HG03469 (cell line): ENCODE data around the gene DDIT3.
"Not testable (repeated sequence)": the region's sequence is repeated elsewhere in the genome, so short reads cannot be mapped to it uniquely, and the experiment has no call there.

ENCODE experiments used
- ATAC-seq: cut with Tn5 transposase; IDR thresholded peaks from one replicate; pipeline ENCODE4 v1.9.1; 2021; ENCODE audit warnings: mild to moderate bottlenecking, moderate library complexity, moderate number of reproducible peaks; ENCODE audit not compliant: unreplicated experiment

DDIT3 gene

GRCh38 chr12:57514246-57514645 is 6.1 kb downstream of the DDIT3 start:
- ATAC-seq: not testable (repeated sequence)

DNA sequence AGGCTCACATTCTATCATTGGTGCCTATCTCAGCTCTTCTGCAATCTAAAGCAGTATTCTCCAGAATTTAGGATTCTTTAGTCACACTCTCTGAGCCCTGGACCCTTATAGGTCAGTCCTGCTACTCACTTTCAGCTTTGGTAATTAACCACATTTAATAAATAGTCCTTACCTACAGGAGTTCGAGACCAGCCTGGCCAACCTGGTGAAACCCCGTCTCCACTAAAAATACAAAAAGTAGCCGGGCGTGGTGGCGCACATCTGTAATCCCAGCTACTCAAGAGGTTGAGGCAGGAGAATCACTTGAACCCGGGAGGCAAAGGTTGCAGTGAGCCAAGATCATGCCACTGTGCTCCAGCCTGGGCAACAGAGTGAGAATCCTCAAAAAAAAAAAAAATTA is 6.6 kb downstream of the DDIT3 start:
- ATAC-seq: not testable (repeated sequence)

GRCh38 chr12:57513266-57513665 is 7.0 kb downstream of the DDIT3 start:
- ATAC-seq: no peak

GRCh38 chr12:57512665-57513064 is 7.6 kb downstream of the DDIT3 start:
- ATAC-seq: no peak

GRCh38 chr12:57511588-57512325 is 8.6 kb downstream of the DDIT3 start:
- no peak for ATAC-seq

- ATAC-seq: no peak
These were observed 9.2 kb downstream of the DDIT3 start for GRCh38 chr12:57511161-57511560.

DNA sequence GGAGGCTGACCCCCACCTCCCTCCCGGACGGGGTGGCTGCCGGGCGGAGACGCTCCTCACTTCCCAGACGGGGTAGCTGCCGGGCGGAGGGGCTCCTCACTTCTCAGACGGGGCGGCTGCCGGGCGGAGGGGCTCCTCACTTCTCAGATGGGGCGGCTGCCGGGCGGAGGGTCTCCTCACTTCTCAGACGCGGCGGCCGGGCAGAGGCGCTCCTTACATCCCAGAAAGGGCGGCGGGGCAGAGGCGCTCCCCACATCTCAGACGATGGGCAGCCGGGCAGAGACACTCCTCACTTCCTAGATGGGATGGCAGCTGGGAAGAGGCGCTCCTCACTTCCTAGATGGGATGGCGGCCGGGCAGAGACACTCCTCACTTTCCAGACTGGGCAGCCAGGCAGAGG is 12.5 kb downstream of the DDIT3 start:
- not testable (repeated sequence) for ATAC-seq

DNA sequence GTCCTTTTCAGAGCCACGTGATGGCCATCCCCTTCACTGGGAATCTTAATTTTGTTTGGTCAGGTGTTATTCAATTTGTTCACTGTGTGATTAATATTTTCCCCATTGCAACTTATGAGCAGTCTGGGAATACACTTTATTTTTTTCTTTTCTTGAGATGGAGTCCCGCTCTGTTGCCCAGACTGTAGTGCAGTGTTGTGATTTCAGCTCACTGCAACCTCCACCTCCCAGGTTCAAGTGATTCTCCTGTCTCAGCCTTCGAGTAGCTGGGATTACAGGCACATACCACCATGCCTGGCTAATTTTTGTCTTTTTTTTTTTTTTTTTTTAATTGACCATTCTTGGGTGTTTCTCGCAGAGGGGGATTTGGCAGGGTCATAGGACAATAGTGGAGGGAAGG is 13.8 kb downstream of the DDIT3 start:
- ATAC-seq: not testable (repeated sequence)

DNA sequence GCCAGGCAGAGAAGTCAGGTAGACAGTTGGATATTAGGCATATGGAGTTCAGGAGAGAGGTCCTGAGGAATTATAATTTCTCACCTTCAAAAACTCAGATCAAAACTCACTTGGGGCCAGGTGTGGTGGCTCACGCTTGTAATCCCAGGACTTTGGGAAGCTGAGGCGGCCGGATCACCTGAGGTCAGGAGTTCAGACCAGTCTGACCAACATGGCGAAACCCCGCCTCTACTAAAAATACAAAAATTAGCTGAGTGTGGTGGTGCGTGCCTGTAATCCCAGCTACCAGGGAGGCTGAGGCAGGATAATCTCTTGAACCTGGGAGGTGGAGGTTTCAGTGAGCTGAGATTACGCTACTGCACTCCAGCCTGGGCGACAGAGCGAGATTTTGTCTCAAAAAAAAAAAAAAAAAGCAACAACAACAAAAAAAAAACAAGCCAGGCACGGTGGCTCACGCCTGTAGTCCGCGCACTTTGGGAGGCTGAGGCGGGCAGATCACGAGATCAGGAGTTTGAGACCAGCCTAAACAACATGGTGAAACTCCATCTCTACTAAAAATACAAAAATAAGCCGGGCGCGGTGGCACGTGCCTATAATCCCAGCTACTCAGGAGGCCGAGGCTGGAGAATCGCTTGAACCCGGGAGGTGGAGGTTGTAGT is 17.9 kb downstream of the DDIT3 start:
- ATAC-seq: not testable (repeated sequence)

- no peak for ATAC-seq
These were observed 20.1 kb downstream of the DDIT3 start for GRCh38 chr12:57500213-57500612.

- ATAC-seq: no peak
These were observed 21.7 kb downstream of the DDIT3 start for GRCh38 chr12:57498571-57498970.

DNA sequence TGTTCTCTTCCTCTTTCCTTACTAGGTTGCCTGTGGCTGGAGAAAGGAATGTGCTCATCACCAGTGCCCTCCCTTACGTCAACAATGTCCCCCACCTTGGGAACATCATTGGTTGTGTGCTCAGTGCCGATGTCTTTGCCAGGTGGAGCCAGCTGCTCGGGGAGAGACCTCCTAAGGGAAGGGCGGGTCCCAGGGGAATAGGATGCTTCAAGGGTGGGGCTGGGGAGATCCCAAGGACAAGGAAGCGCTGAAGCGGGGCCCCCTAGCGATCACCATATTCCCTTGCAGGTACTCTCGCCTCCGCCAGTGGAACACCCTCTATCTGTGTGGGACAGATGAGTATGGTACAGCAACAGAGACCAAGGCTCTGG is 22.2 kb downstream of the DDIT3 start:
- ATAC-seq: no peak

DNA sequence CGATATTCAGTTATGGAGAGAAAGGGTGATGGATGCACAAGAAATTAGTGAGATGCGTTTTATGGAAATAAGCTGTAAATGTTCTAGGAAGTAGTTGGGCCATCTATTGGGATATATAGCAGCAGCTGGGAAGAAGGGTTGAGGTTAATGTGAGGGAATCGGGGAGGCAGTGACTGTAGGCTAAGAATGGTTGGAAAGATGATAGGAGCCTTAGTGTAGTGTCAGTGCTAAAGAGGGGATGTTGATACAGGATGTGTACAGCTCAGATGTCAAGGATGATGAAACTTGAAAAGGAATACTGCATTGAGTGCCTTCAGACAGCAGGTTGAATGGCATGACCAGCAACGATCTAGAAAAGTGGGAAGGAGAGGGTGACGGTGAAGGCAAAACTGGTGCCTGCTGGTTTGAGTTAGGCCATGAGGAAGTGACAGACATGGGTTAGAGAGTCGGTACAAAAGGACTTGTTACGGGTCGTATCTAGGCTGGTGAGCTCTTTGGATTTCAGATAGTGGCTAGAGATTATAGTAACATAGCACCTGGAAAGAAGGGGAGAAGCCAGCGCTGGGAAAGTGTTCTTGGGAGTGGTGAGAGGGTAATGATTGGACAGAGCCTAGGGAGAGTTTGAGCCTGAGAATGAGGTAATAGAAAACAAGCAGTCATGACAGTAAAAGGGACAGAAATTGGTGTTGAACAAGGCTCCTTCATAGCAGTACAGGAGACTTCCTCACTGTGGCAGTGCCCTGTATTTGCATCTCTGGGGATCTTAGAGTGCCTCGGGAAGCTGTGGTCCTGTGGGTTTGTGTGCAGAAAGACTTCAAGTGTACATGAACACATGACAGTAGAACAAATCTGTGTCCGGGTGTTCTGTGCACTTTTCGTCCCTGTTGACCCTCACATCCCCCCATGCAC is 22.8 kb downstream of the DDIT3 start:
- no peak for ATAC-seq

DNA sequence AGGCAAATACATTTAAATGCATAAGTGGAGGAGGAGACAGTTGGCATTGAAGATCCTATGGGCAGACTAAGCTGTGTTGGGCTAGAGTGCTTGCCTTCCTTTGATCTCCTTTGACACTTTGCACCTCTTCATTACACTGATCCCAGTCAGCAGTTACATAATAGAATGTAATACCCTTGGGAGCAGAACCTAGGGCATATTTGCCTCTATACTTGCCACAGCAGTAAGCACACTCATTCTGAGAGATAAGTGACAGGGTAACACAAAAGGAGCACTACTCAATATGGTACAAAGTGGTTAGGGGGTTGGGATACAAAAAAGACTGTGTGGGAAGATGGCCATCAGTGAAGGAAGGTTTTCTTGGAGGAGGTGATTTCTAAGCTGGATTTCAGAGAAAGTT is 23.5 kb downstream of the DDIT3 start:
- no peak for ATAC-seq

- ATAC-seq: not testable (repeated sequence)
These were observed 25.1 kb downstream of the DDIT3 start for GRCh38 chr12:57495051-57495701.

DNA sequence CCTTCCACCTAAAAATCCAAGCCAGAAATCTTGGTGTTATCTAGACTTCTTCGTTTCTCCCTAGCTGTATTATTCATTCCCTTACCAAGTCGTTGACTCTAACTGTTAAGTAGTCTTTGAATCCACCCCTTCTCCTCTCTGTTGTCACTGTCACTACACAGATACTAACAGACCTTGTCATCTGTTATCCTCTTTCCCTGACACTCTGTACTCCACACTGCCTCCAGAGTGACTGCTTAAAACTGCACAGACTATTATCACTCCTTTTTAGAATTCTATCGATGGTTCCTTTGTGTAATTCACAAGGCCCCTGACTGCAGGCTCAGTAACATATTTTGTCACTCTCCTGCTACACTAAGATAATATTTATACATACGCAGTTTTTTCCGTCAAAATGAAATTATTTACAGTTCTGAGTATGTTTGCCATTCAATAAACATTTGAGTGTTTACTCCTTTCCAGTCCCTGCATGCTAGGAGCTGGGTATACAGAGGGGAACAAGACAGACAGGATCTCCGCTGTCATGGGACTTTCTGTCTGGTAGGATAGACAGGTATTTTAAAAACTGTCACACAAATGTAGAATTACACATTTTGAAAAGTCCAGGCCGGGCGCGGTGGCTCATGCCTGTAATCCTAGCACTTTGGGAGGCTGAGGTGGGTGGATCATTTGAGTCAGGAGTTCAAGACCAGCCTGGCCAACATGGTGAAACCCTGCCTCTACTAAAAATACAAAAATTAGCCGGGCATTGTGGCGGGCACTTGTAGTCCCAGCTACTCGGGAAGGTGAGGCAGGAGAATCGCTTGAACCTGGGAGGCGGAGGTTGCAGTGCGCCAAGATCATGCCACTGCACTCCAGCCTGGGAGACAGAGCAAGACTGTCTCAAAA is 28.7 kb downstream of the DDIT3 start:
- no peak for ATAC-seq

- ATAC-seq: no peak
These were observed 30.2 kb downstream of the DDIT3 start for GRCh38 chr12:57490126-57490525.

- ATAC-seq: no peak
These were observed 31.1 kb downstream of the DDIT3 start for GRCh38 chr12:57489157-57489641.

- no peak for ATAC-seq
These were observed 31.7 kb downstream of the DDIT3 start for GRCh38 chr12:57488402-57489156.
